Measurements from ENCODE around the gene E2F6.

Gene E2F6

GRCh38 chr2:11482473-11483035 lies 16.6 kb upstream of the E2F6 start:
- TF ChIP-seq GATA2 (IDR thresholded peaks at IDR 0.05; ENCODE audit: low read depth, low read length), result peak; percentile 37; the same call in 1 of the 2 replicates
- TF ChIP-seq GATA3 (IDR thresholded peaks at IDR 0.05; ENCODE audit: low read depth, low read length), result no peak

DNA sequence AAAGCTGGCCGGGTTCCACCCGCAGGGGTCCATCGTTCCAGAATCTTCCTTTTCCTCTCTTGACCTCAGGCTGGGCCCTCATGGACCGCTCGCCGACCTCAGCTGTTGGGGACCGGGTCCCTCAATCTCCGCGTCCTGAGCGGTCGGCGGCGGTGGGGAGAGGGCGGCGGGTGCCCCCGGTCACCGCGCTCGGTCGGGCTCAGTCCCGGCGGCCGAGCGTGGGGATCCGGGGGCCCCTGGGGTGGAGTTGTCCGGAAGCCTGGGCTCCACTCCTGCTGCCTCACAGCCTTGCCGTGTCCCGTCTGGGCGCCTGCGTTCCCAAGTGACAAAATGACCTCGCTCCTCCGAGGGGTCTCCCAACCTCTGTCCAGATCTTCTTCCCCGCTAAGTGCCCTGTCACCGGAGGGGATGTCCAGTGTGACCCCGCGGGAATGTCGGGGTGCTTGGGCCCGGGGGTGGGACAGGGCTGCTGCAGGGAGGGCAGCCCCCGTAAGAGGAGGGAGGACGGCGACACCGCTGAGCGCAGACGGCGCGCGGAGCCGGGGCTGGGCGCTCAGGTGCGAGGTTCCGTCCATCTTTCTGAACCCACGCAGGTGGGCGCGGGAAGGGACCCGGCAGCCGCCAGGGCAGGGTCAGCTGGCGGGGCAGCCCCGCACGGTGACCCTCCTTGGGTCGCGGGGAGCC lies 16.0 kb upstream of the E2F6 start:
- no peak for TF ChIP-seq GATA3 (IDR thresholded peaks at IDR 0.05; ENCODE audit: low read depth, low read length)
- no peak for TF ChIP-seq GATA2 (IDR thresholded peaks at IDR 0.05; ENCODE audit: low read depth, low read length)

DNA sequence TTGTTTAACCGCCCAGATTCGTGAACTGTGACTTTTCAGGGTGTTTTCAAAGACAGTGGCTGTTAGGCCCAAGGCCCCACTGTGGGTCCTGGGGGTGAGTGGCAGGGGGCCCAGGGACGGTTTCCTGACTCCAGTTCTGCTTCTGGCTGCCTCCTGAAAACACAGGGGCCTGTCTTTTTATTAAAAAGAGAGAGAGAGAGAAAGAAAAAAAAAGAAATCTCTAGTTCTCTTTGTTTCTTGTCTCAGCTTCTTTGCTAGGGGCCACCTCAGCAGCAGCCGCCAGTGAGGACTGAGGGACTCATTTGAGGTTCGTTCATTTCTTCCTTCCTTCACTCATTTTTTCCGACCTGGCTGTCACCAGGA lies 15.4 kb upstream of the E2F6 start:
- TF ChIP-seq GATA3 (IDR thresholded peaks at IDR 0.05; ENCODE audit: low read depth, low read length) (no peak), GATA2 (IDR thresholded peaks at IDR 0.05; ENCODE audit: low read depth, low read length) (no peak)

DNA sequence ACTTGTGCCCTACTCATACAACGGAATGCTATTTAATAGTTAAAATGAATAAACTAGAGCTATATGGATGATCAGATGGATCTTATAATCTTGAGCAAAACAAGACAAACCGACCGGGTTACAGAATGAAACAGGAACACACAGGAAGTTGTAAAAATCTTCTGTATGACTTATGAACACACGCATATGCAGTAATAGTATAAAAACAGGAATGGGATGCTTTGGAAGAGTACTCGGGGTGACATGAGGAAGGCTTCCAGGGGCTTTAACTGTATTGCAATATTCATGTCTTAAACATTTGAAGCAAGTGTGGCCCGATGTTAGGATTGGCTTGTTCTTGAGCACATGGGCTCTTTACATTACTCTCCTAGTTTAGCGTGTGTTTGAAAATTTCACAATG lies 14.9 kb upstream of the E2F6 start:
- TF ChIP-seq GATA2 (IDR thresholded peaks at IDR 0.05; ENCODE audit: low read depth, low read length), result no peak
- no peak for TF ChIP-seq GATA3 (IDR thresholded peaks at IDR 0.05; ENCODE audit: low read depth, low read length)

DNA sequence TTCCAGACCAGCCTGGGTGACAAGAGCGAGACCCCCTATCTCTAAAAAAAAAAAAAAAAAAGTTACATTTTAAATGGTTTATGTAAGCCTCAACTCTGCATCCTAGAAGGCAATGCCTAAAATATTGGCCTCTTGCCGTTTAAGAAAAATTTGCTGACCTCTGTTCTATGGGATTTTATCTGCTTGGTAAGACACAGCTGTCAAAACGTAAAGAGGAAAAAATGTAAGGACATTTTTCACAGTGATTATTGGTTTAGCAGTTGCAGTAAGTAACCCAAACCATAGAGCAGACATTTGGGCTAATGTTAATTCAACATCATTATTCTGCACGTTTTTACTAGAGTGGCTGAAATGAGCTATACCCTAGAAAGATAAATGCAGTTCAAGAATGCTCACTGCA lies 14.4 kb upstream of the E2F6 start:
- TF ChIP-seq GATA2 (IDR thresholded peaks at IDR 0.05; ENCODE audit: low read depth, low read length) (no peak), GATA3 (IDR thresholded peaks at IDR 0.05; ENCODE audit: low read depth, low read length) (no peak)

GRCh38 chr2:11478899-11479605 lies 13.1 kb upstream of the E2F6 start:
- TF ChIP-seq GATA2 (IDR thresholded peaks at IDR 0.05; ENCODE audit: low read depth, low read length), result no peak
- TF ChIP-seq GATA3 (IDR thresholded peaks at IDR 0.05; ENCODE audit: low read depth, low read length), result no peak

- TF ChIP-seq GATA3 (IDR thresholded peaks at IDR 0.05; ENCODE audit: low read depth, low read length) (no peak), GATA2 (IDR thresholded peaks at IDR 0.05; ENCODE audit: low read depth, low read length) (peak; percentile 43; the same call in 1 of the 2 replicates)
These were observed 12.0 kb upstream of the E2F6 start for GRCh38 chr2:11477994-11478393.

GRCh38 chr2:11473659-11474433 lies 7.9 kb upstream of the E2F6 start:
- TF ChIP-seq GATA3 (IDR thresholded peaks at IDR 0.05; ENCODE audit: low read depth, low read length), result no peak
- no peak for TF ChIP-seq GATA2 (IDR thresholded peaks at IDR 0.05; ENCODE audit: low read depth, low read length)

DNA sequence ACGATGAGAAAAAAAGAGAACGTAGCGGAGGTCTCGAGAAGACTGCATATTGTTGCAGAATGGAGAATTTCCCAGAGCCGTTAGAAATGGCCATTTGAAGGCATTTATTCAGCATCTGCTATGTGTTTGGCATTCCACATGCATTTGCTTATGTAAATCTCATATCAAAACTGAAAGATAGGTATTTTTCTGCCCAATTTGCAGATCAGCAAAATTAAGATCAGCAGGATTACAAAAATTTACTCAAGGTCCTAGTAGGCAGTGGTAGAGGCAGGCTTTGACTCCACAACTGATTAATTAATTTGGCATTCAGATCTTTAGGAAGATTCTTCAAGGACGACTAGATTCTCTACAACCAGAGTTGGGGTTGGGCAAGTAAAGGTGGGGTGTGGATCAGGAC lies 1.8 kb upstream of the E2F6 start:
- no peak for TF ChIP-seq GATA3 (IDR thresholded peaks at IDR 0.05; ENCODE audit: low read depth, low read length)
- no peak for TF ChIP-seq GATA2 (IDR thresholded peaks at IDR 0.05; ENCODE audit: low read depth, low read length)

DNA sequence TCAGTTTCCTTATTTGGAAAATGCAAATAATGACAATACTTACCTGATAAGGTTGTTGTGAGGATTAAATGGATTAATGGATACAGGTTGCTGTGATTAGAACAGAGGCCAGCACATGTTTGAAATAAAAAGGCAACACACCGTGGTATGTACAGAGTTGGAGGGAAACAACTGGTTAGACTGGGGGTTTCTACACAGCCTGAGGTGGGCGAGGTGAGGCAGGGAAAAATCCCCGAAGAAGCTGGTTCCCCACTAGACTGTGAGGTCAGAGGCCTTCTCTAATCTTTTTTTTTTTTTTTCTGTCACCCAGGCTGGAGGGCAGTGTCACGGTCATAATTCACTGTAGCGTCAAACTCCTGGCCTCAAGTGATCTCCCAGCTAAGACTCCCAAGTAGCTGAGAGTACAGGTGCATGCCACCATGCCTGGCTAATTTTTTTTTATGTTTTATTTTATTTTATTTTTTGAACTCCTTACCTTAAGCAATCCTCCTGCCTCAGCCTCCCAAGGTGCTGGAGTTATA lies 1.2 kb upstream of the E2F6 start:
- TF ChIP-seq GATA3 (IDR thresholded peaks at IDR 0.05; ENCODE audit: low read depth, low read length), result no peak
- TF ChIP-seq GATA2 (IDR thresholded peaks at IDR 0.05; ENCODE audit: low read depth, low read length), result no peak

DNA sequence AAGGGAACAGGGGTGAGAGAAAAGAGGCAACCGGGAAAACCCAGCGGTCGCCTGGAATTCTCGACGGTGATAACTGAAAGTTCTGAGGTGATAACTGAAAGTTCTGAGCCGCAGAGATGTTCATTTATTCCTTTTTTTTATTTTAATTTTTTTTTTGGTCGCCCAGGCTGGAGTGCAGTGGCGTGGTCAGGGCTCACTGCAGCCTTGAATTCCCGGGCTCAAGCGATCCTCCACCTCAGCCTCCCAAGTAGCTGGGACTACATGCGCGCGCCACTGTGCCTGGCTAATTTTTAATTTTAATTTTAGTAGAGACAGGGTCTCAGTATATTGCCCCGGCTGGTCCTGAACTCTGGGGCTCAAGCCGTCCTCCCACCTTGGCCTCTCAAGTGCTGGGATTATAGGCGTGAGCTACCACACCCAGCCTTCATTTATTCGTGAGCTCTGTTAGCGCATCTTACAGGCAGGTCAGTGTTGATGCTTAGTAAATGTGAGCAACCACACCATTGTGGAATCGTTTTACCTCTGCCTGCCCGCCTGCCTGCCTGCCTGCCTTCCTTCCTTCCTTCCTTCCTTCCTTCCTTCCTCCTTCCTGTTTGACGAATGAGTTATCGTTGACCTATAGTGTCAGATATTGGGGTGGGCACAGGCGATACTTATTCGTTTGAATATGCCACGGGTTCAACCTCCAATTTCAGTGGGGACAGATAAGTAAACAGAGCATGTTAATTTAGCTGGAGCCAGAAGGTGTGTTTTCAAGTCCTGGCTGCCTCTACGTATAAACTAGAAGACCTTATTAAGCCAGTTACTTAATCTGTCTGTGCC lies 557 bp upstream of the E2F6 start:
- no peak for TF ChIP-seq GATA2 (IDR thresholded peaks at IDR 0.05; ENCODE audit: low read depth, low read length)
- TF ChIP-seq GATA3 (IDR thresholded peaks at IDR 0.05; ENCODE audit: low read depth, low read length), result no peak

- TF ChIP-seq GATA3 (IDR thresholded peaks at IDR 0.05; ENCODE audit: low read depth, low read length) (no peak), GATA2 (IDR thresholded peaks at IDR 0.05; ENCODE audit: low read depth, low read length) (no peak)
These were observed 864 bp downstream of the E2F6 start for GRCh38 chr2:11465110-11465484.

DNA sequence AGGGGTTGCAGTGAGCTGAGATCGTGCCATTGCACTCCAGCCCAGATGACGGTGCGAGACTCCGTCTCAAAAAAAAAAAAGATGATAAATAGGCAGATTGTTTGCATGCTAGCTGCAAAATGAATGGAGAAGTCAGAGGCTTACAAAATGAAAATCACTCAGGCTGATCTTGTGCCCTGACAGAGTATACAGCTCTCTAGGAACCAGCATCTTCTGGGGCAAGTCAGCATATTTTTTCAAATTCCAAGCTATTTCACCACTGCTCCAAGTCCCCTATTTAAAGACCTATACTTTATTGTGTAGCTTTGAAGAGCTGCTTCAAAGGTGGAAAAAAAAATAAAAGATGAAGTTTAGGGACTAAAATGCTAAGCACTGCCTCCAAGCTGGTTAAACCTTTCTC lies 6.1 kb downstream of the E2F6 start:
- no peak for TF ChIP-seq GATA2 (IDR thresholded peaks at IDR 0.05; ENCODE audit: low read depth, low read length)
- TF ChIP-seq GATA3 (IDR thresholded peaks at IDR 0.05; ENCODE audit: low read depth, low read length), result no peak
